LNCaP clone FGC (cell line): ENCODE data around the gene PPP6R1.

ENCODE experiments used
- DNase-seq: peaks from one replicate; pipeline ENCODE4 v3.0.0-alpha.2; 2011; ENCODE audit warnings: low read depth
- H3K4me3 ChIP-seq: 2 replicates; pipeline ENCODE4 v1.5.1; 2011; ENCODE audit warnings: mild to moderate bottlenecking, low read depth, low read length, control low read depth
- CTCF ChIP-seq: IDR thresholded peaks from 2 replicates; pipeline ENCODE4 v1.5.1; 2012; ENCODE audit warnings: mild to moderate bottlenecking; ENCODE audit not compliant: control insufficient read depth, insufficient read depth; ENCODE audit errors: extremely low read depth

PPP6R1 gene

GRCh38 chr19:55258476-55258827 lies 365 bp downstream of the PPP6R1 start:
- no peak for TF ChIP-seq CTCF
- no peak for DNase-seq
- peak overlapping the region; percentile 92 for H3K4me3 ChIP-seq

DNA sequence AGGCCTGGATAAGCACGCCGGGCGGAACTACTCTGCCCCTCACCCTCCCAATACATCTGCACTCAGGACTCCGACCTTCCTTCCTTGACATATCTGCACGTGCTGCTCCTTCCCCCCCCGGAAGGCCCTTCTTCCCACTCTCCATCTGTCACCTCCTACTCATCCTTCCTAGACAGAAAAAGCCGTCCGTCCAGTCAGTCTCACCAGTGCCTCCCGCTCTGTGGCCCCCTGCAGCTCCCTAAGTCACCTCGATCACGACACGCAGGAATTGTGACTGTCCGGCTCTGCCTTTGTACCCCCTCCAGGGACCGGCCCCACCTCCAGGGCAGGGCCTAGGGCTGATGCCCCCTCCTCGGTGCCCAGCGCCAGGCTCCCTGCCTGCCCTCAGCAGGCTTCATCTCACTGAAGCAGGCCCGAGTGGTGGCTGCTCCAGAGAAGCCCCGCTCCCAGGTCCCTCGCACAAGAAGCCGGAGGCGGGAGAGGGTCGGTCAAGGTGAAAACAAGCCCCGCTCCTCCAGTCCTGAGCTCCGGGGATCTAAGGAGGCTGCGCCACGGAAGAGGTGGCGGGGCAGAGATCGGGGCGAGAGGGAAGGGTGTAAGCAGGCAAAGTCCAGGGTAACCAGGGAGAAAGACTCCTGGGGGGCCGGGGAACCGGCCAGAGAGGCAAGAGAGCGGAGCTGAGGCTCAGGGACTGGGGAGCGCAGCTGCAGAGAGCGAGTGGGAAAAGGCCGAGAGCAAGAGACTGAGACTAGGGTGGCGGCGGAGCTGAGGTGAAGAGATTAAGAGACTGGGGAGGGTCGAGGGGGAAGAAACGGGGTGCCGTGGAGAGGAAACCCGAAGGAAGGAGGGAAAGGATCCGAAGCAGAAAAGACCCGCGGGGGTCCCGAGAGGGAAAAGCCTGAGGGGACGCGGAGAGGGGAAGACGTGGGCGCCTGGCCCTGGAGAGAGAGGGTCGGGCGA lies 1.1 kb downstream of the PPP6R1 start:
- no peak for TF ChIP-seq CTCF
- no peak for DNase-seq
- H3K4me3 ChIP-seq: peak overlapping the region; percentile 92

GRCh38 chr19:55256562-55257460 lies 2.0 kb downstream of the PPP6R1 start:
- DNase-seq: no peak
- no peak for TF ChIP-seq CTCF
- peak overlapping the region; percentile 92 for H3K4me3 ChIP-seq

GRCh38 chr19:55255618-55256423 lies 3.0 kb downstream of the PPP6R1 start:
- no peak for TF ChIP-seq CTCF
- no peak overlapping the region for H3K4me3 ChIP-seq
- DNase-seq: no peak

GRCh38 chr19:55254625-55254977 lies 4.2 kb downstream of the PPP6R1 start:
- TF ChIP-seq CTCF: no peak
- H3K4me3 ChIP-seq: no peak overlapping the region
- no peak for DNase-seq

DNA sequence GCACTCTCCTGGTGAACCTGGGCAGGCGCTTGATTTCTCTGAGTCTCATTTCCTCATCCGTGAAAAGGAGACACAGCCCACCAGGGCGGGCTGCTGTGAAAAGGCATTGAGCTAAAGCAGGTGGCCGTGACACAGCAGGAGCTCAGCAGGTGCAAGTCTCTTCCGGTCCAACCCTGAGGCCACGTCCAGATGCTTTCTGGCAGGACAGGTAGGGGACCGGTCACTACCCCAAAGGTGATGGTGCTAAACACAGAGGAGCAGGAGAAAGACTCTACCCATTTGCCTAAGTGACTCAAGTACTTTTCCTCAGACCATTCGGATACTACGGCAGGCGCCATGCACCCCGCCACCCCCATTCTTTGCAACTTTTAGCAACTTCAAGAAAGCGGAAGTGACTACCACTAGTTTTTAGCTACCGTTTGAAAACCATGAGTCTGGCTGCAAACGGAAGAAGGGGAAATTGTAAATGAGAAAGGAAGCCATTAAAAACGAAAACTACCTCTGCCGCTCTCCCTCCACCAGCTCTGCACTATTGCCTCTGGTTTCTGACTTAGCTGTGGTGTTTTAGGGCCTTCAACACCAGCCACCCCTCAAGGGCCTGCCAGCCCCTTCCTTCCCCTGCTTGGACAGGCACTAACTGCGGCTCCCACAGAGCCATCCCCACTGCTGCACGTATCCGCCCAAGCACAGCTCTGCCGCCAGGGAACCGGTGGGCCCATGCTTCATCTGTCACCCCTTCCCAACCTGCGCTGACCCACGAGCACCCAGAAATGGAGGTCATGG lies 4.8 kb downstream of the PPP6R1 start:
- no peak for TF ChIP-seq CTCF

More for the DNA sequence above, 4.8 kb downstream of the PPP6R1 start:
- DNase-seq: no peak
- H3K4me3 ChIP-seq: no peak overlapping the region
